Posterior vena cava (tissue), 2 donors: ENCODE data around the gene CYP21A2. TPM values are rescaled to one million over a fixed set of nuclear protein-coding genes. Genes with fewer than 3 reads are reported as not detected.
A peak's percentile ranks its signal among the peaks of the same experiment; 100 is the strongest.
"Not testable (repeated sequence)": the region's sequence is repeated elsewhere in the genome, so short reads cannot be mapped to it uniquely, and the experiment has no call there.

ENCODE experiments used
- DNase-seq: peaks from one replicate; pipeline ENCODE4 v3.0.0-alpha.2; 2020; ENCODE audit warnings: low spot score
- intact Hi-C, 2 donors: fragments of 100-400 bp; cut with DNase I; formaldehyde crosslinking; loops; one replicate each; pipeline versions ENCODE4 v1.14.1 to v1.14.2; 2022 to 2023
- total RNA-seq, 2 donors: library from RNA; stranded (reverse); fragmentation: NEBNext Ultra II Directional; extraction: Animal tissue kit (Norgen Biotek cat#: 25700); gene quantifications; one replicate each; pipeline ENCODE4 v1.2.1, GENCODE V29; 2021
- donor health status: DM: yes; HTN: yes; CAD: no.
- donor health status: DM: yes; HTN: yes; CAD: no.

The CYP21A2 gene
- total RNA-seq, 2 donors from 2014 or later = 0.56 to 2.5 TPM

GRCh38 chr6:32047855-32048766 is 9.9 kb downstream of the CYP21A2 start:
- DNase-seq = peak; percentile 91
- intact Hi-C loops = no loop called here

GRCh38 chr6:32049149-32049548 is 10.9 kb downstream of the CYP21A2 start:
- intact Hi-C loops = not testable (repeated sequence)

GRCh38 chr6:32049736-32050135 is 11.5 kb downstream of the CYP21A2 start:
- DNase-seq, intact Hi-C loops: not testable (repeated sequence)

More at GRCh38 chr6:32049149-32049548, 10.9 kb downstream of the CYP21A2 start:
- DNase-seq = not testable (repeated sequence)

- DNase-seq = no peak
Measured at GRCh38 chr6:32050562-32050961, 12.3 kb downstream of the CYP21A2 start.

GRCh38 chr6:32052626-32053025 is 14.4 kb downstream of the CYP21A2 start:
- intact Hi-C loops, DNase-seq: not testable (repeated sequence)

More at GRCh38 chr6:32050562-32050961, 12.3 kb downstream of the CYP21A2 start:
- intact Hi-C loops = no loop called here

- DNase-seq, intact Hi-C loops: not testable (repeated sequence)
Measured at GRCh38 chr6:32053314-32053713, 15.1 kb downstream of the CYP21A2 start.

- intact Hi-C loops, DNase-seq: not testable (repeated sequence)
Measured at GRCh38 chr6:32055756-32056155, 17.5 kb downstream of the CYP21A2 start.

- no peak for DNase-seq
- intact Hi-C loops = no loop called here
Measured at GRCh38 chr6:32056254-32056653, 18.0 kb downstream of the CYP21A2 start.

- no peak for DNase-seq
- intact Hi-C loops = no loop called here
Measured at GRCh38 chr6:32057966-32058365, 19.8 kb downstream of the CYP21A2 start.

GRCh38 chr6:32058511-32058963 is 20.3 kb downstream of the CYP21A2 start:
- intact Hi-C loops = no loop called here
- no peak for DNase-seq

GRCh38 chr6:32060966-32061655 is 22.9 kb downstream of the CYP21A2 start:
- intact Hi-C loops = no loop called here
- DNase-seq = no peak

- intact Hi-C loops = no loop called here
- DNase-seq = no peak
Measured at GRCh38 chr6:32064706-32065105, 26.5 kb downstream of the CYP21A2 start.

- not testable (repeated sequence) for DNase-seq
Measured at GRCh38 chr6:32067521-32067920, 29.3 kb downstream of the CYP21A2 start.

GRCh38 chr6:32068315-32068714 is 30.1 kb downstream of the CYP21A2 start:
- DNase-seq = not testable (repeated sequence)

More at GRCh38 chr6:32067521-32067920, 29.3 kb downstream of the CYP21A2 start:
- intact Hi-C loops = not testable (repeated sequence)

GRCh38 chr6:32068867-32069266 is 30.7 kb downstream of the CYP21A2 start:
- intact Hi-C loops = no loop called here
- DNase-seq = no peak

More at GRCh38 chr6:32068315-32068714, 30.1 kb downstream of the CYP21A2 start:
- intact Hi-C loops = not testable (repeated sequence)

- DNase-seq = no peak
Measured at GRCh38 chr6:32069460-32069859, 31.2 kb downstream of the CYP21A2 start.

GRCh38 chr6:32069878-32070515 is 31.8 kb downstream of the CYP21A2 start:
- DNase-seq = no peak
- intact Hi-C loops = no loop called here

More at GRCh38 chr6:32069460-32069859, 31.2 kb downstream of the CYP21A2 start:
- intact Hi-C loops = no loop called here

GRCh38 chr6:32070814-32071543 is 32.8 kb downstream of the CYP21A2 start:
- peak; percentile 92 for DNase-seq
- intact Hi-C loops = no loop called here

- no peak for DNase-seq
Measured at GRCh38 chr6:32073101-32073500, 34.9 kb downstream of the CYP21A2 start.

More at GRCh38 chr6:32073101-32073500, 34.9 kb downstream of the CYP21A2 start:
- intact Hi-C loops = no loop called here
